ENCODE data around the gene PLEKHG3. TPM values are rescaled to one million over a fixed set of nuclear protein-coding genes. Genes with fewer than 3 reads are reported as not detected.

The PLEKHG3 gene
- total and polyA plus RNA-seq, 4 donors = 8.4 to 21.3 (median 14.6) TPM

- Histone ChIP-seq H3K4me3 (ENCODE audit: low read depth in 1 of 3, low read length in 3 of 3) (no peak overlapping the region), H3K27me3 (ENCODE audit: control insufficient read depth in 4 of 4, insufficient read depth in 4 of 4, low read length in 3 of 4) (no peaks in the 10 kb centered on the region), H3K4me1 (ENCODE audit: control insufficient read depth in 4 of 4, insufficient read depth in 4 of 4, low read length in 3 of 4) (no peaks in the 10 kb centered on the region), H3K36me3 (ENCODE audit: control insufficient read depth in 4 of 4, insufficient read depth in 3 of 4, low read depth in 1 of 4, low read length in 3 of 4) (no peaks in the 10 kb centered on the region), H3K9me3 (ENCODE audit: control insufficient read depth in 4 of 4, low read length in 3 of 4) (no peaks in the 10 kb centered on the region), H3K27ac (ENCODE audit: low read depth in 1 of 2, low read length in 2 of 2) (no peak overlapping the region), H3K9ac (ENCODE audit: low read depth in 1 of 2, low read length in 2 of 2) (no peak overlapping the region)
- 69% methylated on average over 1 of the region's 1 CpG for WGBS
- TF ChIP-seq MAX (IDR thresholded peaks at IDR 0.05) = no peak
- no peak for TF ChIP-seq EGR1 (IDR thresholded peaks at IDR 0.05; ENCODE audit: low read depth in 2 of 2)
- TF ChIP-seq FOXA1 (IDR thresholded peaks at IDR 0.05) = no peak
- TF ChIP-seq CTCF (IDR thresholded peaks at IDR 0.05; ENCODE audit: low read depth, low read length, missing input control) = no peak
- no peak for TF ChIP-seq ATF3 (IDR thresholded peaks at IDR 0.05)
- no peak for TF ChIP-seq SP1 (IDR thresholded peaks at IDR 0.05)
- TF ChIP-seq, protein P1, sequence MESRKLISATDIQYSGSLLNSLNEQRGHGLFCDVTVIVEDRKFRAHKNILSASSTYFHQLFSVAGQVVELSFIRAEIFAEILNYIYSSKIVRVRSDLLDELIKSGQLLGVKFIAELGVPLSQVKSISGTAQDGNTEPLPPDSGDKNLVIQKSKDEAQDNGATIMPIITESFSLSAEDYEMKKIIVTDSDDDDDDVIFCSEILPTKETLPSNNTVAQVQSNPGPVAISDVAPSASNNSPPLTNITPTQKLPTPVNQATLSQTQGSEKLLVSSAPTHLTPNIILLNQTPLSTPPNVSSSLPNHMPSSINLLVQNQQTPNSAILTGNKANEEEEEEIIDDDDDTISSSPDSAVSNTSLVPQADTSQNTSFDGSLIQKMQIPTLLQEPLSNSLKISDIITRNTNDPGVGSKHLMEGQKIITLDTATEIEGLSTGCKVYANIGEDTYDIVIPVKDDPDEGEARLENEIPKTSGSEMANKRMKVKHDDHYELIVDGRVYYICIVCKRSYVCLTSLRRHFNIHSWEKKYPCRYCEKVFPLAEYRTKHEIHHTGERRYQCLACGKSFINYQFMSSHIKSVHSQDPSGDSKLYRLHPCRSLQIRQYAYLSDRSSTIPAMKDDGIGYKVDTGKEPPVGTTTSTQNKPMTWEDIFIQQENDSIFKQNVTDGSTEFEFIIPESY (IDR thresholded peaks at IDR 0.05) = no peak
- TF ChIP-seq HNF4G (IDR thresholded peaks at IDR 0.05) = no peak
- no peak for TF ChIP-seq NR2F2 (IDR thresholded peaks at IDR 0.05)
- no peak for DNase-seq (ENCODE audit: low spot score)
These were observed 84.5 kb downstream of the PLEKHG3 start for GRCh38 chr14:64788706-64789105.

GRCh38 chr14:64789696-64790095 is 85.5 kb downstream of the PLEKHG3 start:
- TF ChIP-seq FOXA2 (IDR thresholded peaks at IDR 0.05) = no peak
- no peak for TF ChIP-seq CTCF (IDR thresholded peaks at IDR 0.05; ENCODE audit: low read depth, low read length, missing input control)
- TF ChIP-seq RAD21 (IDR thresholded peaks at IDR 0.05) = no peak
- no peak for TF ChIP-seq ATF3 (IDR thresholded peaks at IDR 0.05)
- TF ChIP-seq, protein P2, sequence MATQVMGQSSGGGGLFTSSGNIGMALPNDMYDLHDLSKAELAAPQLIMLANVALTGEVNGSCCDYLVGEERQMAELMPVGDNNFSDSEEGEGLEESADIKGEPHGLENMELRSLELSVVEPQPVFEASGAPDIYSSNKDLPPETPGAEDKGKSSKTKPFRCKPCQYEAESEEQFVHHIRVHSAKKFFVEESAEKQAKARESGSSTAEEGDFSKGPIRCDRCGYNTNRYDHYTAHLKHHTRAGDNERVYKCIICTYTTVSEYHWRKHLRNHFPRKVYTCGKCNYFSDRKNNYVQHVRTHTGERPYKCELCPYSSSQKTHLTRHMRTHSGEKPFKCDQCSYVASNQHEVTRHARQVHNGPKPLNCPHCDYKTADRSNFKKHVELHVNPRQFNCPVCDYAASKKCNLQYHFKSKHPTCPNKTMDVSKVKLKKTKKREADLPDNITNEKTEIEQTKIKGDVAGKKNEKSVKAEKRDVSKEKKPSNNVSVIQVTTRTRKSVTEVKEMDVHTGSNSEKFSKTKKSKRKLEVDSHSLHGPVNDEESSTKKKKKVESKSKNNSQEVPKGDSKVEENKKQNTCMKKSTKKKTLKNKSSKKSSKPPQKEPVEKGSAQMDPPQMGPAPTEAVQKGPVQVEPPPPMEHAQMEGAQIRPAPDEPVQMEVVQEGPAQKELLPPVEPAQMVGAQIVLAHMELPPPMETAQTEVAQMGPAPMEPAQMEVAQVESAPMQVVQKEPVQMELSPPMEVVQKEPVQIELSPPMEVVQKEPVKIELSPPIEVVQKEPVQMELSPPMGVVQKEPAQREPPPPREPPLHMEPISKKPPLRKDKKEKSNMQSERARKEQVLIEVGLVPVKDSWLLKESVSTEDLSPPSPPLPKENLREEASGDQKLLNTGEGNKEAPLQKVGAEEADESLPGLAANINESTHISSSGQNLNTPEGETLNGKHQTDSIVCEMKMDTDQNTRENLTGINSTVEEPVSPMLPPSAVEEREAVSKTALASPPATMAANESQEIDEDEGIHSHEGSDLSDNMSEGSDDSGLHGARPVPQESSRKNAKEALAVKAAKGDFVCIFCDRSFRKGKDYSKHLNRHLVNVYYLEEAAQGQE (IDR thresholded peaks at IDR 0.05) = no peak
- Histone ChIP-seq H3K9ac (ENCODE audit: low read depth in 1 of 2, low read length in 2 of 2) (no peak overlapping the region), H3K27ac (ENCODE audit: low read depth in 1 of 2, low read length in 2 of 2) (no peak overlapping the region), H3K27me3 (ENCODE audit: control insufficient read depth in 4 of 4, insufficient read depth in 4 of 4, low read length in 3 of 4) (no peaks in the 10 kb centered on the region), H3K9me3 (ENCODE audit: control insufficient read depth in 4 of 4, low read length in 3 of 4) (no peaks in the 10 kb centered on the region), H3K4me3 (ENCODE audit: low read depth in 1 of 3, low read length in 3 of 3) (no peak overlapping the region), H3K4me1 (ENCODE audit: control insufficient read depth in 4 of 4, insufficient read depth in 4 of 4, low read length in 3 of 4) (no peaks in the 10 kb centered on the region), H3K36me3 (ENCODE audit: control insufficient read depth in 4 of 4, insufficient read depth in 3 of 4, low read depth in 1 of 4, low read length in 3 of 4) (no peaks in the 10 kb centered on the region)
- 84% methylated on average over 5 of the region's 5 CpGs for WGBS
- DNase-seq (ENCODE audit: low spot score) = no peak

Measured in liver (tissue), 9 donors.